NCI-H1694 (cell line): Measurements from ENCODE around the gene BORCS8.
"Not testable (repeated sequence)": the region's sequence is repeated elsewhere in the genome, so short reads cannot be mapped to it uniquely, and the experiment has no call there.

Source experiments
- DNase-seq: peaks from one replicate; lab custom pipeline; 2025; lab: John Stamatoyannopoulos, UW

Gene BORCS8

DNA sequence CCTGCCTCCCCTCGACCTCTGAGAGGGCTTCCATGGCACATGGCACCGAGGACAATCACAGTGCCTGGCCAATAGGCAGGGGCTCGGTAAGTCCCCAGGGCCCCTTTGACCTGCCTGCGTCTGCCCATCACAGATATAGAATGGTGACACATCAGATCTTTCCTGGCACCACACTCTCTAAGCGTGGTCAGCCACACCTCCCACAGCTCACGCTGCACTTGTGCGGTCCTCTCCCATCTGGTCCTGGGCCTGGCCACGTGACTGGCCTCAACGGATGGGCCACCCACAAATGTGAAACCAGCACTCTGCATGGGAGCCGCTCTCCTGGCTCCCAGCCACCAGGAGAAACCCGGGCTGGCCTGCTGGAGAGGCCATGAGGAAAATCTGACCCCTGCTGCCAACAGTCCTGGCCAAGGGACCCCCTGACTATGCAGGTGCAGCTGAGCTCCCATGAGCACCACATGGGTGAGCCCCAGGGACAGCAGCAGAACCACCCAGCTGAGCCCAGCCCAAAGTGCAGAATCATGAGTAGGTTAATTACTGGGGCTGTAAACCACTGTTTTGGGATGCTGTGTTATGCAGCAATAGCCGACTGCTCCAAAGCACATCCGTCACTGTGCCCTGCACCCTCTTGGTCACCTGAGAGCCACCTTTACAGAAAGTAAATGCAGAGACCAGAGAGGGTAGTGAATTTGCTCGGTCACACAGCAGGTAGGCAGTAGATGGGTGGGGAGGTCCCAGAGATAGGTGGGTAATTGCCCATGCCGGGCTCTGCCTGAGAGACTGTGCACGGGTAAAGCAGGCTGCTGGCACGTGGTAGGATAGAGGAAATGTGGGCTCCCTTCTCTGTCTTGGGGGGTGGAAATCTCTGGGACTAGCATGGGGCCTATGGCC, 12.2 kb downstream of the BORCS8 start:
- DNase-seq, result no peak

DNA sequence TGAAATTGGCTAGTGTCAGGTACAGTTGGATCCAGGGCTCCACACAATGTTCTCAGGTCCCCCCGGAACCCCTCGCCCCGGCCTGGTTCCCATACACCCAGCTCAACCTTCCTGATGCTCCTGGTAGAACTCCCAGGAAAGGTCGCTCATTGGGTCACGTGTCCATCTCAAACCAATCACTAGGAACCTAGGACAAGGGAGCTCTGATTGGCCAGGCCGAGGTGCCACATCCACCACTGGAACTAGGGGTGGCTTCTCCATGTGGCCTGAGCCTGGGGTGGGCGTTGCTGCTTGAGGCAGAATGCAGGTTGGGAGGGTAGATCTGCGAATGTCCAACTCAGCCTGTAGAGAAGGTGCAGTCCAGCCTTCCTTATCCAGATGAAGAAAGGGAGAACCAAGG, 15.0 kb downstream of the BORCS8 start:
- no peak for DNase-seq

DNA sequence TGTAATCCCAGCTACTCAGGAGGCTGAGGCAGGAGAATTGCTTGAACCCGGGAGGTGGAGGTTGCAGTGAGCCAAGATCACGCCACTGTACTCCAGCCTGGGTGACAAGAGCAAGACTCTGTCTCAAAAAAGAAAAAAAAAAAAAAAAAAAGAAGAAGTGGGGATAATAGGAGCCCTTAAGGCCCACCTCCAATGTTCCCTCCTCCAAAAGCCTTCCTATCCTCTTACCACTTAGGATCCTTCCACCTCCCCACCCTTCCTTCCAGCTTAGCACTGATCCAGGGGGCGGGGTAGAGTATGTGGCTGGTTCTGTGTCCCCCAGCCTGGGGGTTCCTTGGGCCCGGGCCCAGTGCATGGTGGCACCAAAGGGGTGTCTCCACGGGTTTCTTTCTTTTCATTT, 18.7 kb downstream of the BORCS8 start:
- not testable (repeated sequence) for DNase-seq

DNA sequence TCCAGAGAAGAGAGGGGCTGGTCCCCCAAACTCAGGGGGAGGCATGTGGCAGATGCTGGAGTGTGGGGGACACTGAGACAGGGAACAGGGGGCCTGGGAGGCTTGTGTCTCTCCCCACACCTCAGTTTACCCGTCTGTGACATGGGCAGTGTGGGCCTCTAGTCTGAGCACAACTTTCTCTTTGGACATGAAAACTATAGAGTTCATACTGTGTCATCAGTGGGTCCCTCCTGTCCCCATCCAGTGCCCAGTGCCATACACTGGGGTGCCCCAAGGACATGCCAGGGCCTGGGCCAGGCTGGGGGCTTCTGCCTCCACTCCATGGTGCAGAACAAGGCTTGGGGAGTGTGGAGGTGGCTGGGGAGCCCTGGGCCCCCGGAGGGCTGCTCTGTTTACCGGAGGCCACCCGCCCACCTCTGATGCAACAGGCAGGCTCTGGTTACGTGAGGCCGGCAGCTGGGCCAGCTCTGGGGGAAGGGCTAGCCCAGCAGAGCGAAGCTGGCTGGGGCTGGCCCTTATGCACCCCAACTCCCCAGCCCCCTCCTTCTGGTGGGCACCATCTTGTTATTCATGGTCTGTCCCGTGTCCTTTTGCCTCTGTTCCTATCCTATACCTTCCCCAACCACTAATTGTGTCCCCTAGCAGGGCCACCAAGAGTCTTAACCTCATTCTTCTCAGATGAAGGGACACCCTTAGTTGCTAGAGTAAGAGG, 20.0 kb downstream of the BORCS8 start:
- no peak for DNase-seq

DNA sequence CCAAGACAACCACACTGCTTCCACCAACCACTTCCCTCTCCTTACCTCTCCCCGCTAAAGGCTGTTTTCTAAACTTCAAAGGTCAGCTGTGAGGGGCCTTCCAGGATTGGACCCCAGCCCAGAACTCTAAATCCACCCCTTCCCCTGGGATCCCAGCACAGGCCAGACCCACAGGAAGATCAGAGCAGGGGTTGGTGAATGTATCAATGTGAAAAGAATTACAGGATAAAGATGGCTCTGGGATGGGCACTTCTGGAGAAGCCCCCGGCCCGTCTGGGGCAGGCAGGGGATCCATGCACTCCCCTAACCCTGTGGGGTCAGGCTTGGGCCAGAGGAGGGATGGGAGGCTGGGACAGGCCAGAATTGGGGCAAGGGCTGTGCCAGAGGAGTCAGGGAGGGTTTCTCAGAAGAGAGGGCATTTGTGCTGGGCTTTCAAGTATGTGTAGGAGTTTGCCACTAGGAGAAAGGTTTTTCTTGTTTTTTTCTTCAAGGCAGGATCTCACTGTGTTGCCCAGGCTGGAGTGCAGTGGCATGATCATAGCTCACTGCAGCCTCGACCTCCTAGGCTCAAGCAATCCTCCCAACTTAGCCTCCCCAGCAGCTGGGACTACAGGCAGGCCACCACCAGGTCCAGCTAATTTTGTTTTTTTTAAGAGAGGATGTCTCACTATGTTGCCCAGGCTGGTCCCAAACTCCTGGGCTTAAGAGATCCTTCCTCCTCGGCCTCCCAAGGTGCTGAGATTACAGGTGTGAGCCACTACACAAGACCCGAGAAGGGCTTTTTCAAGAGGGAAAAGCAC, 20.9 kb downstream of the BORCS8 start:
- DNase-seq, result no peak

DNA sequence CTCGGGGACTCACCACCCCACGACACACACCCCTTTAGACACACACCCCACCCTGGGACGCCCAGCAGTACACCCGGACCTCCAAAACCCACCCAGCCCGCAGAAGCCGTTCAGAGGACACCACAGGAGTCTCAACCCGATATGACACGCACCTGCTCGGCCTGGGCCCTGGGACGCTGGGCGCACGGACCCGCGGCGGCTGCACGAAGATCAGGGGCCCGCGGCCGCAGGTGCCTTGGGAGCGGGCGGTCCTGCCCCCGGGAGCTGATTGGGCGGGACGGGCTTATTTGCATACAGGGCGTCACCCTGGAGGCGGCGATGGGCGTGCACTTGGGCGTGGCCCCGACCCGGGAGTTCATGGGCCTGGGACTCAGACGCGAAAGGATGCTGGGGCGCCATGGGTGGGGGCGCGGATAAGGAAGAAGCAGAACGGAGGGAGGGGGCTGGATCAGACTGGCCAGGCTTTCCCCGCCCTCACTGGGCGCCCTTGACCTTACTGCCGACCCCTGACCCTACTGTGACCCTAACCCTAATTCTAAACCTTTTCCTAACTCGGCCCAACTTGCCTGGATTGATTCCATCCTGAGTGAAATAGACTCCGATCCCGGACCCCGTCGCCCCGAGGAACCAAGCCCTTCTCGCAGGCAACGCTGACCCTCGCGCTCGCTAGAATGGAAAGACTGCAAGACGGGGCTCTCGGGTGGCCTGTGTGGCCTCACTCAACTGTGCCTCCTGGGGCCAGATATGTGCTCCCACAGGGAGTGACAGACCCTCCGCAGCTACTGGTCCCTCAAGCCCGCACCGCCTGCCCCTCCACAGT, 21.7 kb downstream of the BORCS8 start, which contains the start of gene MEF2B:
Gene MEF2B, minus strand, starts transcription at position 211 of the 820 bp plus-strand sequence. CDS start 19,528 bp downstream, outside the sequence.
- no peak for DNase-seq

DNA sequence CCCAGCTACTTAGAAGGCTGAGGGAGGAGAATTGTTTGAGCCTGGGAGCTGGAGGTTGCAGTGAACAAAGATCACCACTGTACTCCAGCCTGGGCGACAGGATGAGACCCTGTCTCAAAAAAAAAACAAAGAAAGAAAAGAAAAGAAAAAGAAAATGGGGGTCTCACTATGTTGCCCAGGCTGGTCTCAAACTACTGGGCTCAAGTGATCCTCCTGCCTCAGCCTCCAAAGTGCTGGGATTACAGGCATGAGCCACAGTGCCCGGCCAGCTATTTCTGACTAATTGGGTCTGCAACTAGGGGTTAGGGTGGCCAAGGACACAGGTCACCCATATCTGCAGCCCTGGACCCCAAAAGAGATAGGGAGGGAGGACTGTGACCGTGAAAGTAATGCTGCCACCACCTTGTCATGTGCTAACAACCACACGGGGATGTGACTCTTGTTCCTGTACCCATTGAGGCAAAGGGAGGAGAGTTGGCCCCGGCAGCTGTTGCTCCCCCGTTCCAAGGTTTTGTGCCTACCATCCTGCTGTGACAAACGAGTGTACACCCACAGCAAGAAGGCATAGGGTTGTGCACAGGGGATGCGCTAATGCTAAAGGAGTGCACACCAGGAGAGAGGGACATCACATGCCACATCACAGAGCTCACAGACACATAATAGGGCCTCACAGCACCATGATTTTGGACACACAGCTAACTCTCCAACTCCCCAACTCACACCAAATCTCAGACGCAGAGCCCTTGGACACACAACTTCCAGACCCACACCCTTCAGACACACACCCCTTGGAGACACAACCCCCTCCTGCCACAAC, 22.5 kb downstream of the BORCS8 start:
- no peak for DNase-seq

DNA sequence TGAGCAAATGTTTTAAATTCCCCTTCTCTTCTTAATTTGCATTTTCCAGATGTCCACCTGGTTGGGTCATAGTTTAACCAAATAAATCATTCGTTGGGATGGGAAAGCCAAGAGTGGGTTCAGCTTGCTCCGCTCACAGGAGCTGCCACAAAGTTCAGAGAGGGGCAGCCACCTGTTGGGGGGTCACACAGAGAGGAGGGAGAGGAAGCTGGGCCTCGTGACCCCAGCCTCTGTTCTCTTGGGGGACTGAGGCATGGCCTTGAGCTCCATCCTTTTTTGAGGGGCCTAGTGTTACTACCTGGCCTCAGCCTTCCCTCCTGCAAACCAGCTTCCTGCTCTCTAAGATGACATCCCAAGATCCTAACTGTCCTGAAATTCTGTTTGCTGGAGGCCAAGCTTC, 24.3 kb downstream of the BORCS8 start:
- no peak for DNase-seq

DNA sequence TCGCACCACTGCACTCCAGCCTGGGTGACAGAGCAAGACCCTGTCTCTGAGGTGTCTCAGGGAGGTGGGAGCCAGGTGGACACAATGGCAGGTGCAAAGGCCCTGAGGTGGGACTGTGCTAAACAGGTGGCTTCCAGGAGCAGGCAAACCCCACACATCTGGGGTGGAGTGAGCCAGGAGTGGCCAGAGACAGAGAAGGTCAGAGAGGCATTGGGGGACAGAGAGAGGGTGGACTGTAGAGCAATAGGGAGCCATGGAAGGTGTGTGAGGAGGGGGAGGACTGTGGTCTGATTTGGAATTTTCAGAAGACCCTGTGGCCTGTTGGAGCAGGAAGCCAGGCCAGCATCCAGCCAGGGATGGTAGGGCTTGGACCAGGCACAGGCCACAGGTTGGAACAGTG, 26.6 kb downstream of the BORCS8 start:
- no peak for DNase-seq

DNA sequence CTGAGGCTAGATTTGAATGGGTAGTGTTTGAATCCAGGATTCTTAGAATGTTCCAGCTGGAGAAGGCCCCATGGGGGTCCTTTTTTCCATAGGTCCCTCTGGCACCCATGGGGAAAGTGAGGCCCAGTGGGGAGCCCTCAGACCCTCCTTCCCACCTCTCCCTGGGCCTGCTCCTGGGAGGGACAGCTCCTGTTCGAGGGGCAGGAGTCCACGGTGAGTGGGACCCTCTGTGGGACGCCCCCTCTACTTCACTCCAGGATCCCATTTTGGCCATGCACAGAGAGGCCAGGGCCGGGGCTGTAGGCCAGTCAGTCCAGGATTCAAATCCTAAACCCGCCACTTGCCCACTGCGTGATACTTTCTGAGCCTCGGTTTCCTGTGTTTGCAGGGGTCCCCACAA, 29.5 kb downstream of the BORCS8 start:
- no peak for DNase-seq

DNA sequence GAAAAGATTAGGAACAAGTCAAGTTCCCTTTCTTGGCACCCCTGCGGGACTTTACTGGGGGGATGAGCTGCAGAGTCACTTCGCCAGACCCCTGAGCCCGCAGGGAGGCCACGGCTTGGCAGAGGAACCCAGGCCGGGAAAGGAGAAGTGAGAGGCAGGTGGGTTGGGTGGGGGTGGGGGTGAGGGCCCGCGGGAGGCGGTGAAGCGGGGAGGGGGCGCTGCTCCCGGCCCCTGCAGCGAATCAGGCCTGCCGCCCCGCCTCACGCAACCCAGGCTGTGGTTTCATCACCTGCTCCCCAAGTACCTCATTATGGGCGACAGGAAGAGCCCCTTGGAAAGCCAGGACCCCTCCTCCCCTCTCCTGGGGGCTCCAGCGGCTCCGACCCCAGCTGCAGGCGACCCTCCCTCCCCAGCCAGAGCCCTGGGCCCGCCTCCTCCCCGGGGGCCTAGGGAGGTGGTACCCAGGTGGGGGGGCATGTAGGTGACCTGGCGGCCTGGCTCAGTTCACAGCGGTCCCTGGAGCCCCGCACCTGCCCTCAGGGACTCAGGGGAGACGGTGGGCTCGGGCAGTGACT, 31.4 kb downstream of the BORCS8 start:
- no peak for DNase-seq

DNA sequence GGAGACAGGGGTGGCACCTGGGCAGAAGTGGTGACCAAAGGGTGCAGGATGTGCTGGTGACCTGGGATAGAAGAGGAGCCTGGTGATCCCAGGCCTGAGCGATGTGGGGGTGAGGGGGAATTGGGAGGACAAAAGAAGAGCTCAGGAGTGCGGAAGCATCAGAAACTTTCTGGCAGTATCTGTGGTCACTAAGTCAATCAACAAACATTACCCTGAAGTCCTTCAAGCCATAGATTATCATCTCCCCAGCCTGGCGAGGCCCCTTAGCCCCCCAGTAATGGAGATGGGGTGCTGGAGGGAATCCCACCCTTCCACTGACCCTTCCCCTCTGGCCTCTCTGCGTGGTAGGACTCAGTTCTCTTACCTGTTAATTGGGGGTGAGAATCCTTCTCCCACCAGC, 32.4 kb downstream of the BORCS8 start:
- no peak for DNase-seq

DNA sequence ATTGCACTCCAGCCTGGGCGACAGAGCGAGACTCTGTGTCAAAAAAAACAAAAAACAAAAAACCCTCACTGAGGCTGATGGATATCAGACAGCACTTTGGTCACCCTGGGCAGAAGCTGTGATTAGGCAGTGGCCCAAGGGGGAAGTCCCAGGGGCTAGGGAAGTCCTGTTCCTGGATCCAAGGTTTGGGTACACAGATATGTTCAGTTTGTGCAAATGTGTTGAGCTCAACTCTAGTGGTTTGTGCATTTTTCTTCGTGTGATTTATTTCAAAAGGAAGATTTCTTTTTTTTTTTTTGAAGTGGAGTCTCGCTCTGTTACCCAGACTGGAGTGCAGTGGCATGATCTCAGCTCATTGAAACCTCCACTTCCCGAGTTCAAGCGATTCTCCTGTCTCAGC, 34.1 kb downstream of the BORCS8 start:
- no peak for DNase-seq

DNA sequence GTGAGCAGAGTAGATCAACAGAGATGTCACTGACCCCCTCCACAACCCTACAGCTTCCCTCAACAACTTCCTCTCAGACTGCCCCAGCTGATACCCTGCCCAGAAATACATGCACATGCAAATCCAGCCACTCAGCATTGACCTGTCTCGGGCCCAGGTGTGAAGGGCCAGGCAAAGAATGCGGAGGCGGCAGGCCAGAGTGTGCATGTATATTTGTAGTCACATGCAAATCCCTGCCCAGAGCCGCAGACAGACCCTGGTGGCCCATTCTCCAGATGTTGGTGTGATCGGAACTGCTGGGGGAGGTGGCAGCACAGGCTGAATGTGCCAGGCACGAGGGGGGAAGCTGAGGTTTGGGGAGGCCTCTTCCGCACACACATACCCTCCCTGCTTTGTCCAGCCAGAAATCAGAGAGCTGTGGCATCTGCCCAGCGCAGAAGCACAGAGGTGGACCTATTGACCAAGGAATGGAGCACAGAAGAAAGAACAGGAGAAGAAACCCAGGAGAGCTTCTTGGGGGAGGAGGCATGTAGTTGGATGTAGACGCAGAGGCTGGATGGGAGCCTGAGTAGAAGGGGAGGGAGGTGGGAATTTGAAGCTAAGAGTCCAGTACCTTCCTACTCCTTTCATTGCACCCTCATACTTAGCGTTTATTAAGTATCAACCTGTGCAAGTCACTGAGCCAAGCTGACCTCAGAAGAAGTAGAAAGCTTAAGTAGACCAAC, 36.3 kb downstream of the BORCS8 start:
- DNase-seq, result no peak

DNA sequence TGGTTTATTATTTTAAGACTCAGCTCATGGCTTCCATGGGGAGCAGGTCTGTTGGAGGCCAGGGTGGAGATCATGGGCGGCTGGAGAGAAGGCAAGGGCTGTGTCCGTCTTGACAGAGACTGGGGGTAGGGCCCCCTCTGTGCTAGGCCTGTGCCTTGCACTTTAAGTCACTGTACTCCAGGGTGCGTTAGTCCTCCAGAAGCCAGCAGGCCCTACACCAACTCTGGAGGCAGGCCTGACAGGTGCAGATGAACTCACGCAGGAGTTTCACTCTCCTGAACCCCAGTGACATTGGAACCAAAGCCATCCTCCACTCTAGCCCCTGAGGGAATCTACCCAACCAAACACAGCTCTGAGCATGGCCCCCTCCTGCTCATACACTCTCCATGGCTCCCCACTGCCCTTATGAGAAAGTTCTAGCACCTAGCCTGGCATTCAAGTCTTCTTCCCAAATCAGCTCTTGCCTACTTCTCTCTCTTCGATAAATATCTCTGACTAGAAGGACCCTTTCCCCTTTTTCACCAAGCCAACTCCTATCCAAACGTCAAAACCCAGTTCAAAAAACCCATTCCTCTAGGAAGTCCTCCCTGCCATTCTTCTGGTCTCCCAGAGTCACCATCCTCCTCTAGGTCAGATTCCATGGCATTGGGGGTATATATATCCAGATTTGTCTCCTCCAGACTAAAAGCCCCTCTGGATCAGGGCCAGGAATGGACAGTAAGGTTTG, 37.0 kb downstream of the BORCS8 start:
- no peak for DNase-seq

DNA sequence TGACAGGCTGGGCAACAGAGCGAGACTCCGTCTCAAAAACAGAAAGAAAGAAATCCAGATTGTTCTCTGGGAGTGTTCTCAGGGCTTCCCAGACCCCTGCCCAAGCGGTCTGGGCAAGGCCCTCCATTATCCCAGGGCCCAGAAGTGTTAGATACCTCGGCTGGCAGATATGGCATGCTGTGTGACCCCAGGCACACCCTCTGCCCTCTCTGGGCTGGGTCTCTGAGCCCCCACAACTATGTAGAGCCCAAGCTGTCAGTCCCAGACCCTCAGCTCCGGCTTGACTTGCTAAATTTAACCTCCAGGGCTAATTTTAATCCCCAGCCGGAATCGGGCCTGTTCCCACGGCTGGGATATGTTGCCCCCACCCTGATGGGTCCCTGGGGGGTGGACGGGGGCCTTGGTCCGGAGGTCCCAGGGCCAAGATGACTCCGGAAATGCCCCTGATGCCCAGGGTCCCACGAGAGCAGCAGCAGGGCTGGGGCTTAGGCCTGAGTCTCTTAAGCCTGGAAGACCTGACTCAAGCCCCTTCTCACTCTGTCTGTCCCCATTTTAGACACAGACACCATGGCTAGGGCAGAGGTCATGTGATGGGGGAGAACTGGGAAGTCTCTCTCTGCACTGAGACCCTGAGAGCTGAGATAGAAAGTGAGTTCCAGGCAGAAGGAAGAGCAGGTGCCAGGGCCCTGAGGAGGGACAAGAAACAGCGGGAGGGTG, 39.1 kb downstream of the BORCS8 start:
- no peak for DNase-seq

DNA sequence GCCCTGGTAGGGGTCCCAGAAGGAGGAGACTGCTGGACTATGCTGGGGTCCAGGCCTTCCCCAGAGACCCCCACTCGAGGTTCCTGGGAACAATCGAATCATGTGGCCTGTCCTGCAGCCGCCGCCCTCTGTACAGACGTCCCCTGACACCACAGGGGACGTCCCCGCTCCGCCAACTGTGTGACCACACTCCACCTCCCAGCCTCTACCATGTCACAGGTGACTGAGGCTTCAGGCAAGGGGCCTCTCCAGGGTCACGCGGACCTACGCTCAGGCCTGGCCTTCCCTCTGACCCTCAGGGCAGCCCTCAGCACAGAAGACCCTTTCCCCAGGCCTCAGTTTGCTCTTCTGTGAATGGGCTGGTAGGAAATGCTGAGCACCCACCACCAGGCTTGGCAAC, 40.5 kb downstream of the BORCS8 start:
- no peak for DNase-seq

DNA sequence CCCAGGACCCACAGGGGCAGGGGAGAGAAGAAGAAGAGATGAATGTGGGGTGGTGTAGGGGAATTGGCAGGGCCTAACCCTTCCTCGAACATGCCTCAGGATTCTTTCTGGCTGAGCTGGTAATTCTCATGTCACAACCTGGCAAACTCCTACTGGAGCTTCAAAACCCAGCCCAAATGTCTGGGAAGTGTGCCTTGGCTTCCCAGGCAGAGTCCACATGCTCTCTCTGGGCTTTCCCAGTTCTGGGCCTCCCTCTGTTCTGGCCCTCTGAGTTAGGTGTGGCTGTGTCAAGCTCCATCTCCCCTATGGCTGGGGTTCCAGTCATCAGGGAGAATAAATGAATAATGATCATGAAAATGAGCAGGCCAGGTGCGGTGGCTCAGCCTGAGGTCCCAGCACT, 42.5 kb downstream of the BORCS8 start:
- DNase-seq, result no peak
